ENCODE results near the gene ATP8B1. TPM values are rescaled to one million over a fixed set of nuclear protein-coding genes. Genes with fewer than 3 reads are reported as not detected.

Gene ATP8B1
- total and polyA plus RNA-seq, 2 experiments from 2014 or later, result 1.7 to 3.0 TPM

DNA sequence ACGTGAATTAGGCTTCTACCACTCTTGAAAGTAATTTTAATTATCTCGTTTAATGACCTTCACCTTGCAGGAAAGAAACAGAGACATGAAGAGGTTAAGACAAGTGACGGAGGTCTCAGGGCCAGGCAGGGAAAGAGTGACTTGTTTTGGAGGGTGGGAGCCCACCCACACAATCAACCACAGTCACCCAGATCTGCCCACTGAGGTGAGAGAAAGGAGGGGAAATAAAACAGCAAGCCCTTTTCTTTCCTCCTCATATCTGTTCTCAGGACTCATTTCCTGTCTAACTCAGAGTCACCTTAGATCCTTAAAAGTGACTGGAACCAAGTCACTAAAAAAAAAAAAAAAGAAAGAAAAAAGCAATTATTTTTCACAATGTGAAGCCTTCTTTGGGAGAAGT lies 26.8 kb downstream of the ATP8B1 start:
- H3K9me2 ChIP-seq (ENCODE audit: insufficient read depth), result no peaks in the 10 kb centered on the region
- no peak overlapping the region for H3K4me3 ChIP-seq
- H2AFZ ChIP-seq, result no peak overlapping the region
- H4K20me1 ChIP-seq (replicated peaks; ENCODE audit: insufficient read depth), result no peaks in the 10 kb centered on the region
- H3K79me2 ChIP-seq (replicated peaks; ENCODE audit: insufficient read depth), result no peaks in the 10 kb centered on the region
- no peak overlapping the region for H3K4me2 ChIP-seq
- Mint-ChIP-seq H3K27me3 (ENCODE audit: insufficient read depth, low read depth, poor library complexity) (peaks cover 2% of the 10 kb centered on the region), H3K4me1 (peaks cover 35% of the 10 kb centered on the region), H3K36me3 (ENCODE audit: low read depth) (peaks cover 8% of the 10 kb centered on the region; the same call in 1 of the 3 replicates), H3K9me3 (peaks cover 4% of the 10 kb centered on the region; the same call in 2 of the 3 replicates), H3K4me3 (no peak overlapping the region), H3K27ac (no peak overlapping the region)
- DNase-seq (ENCODE audit: low spot score) (no peak), ATAC-seq (no peak)
- no peaks in the 10 kb centered on the region for H3F3A ChIP-seq (replicated peaks; ENCODE audit: low read depth)
- TF ChIP-seq JUNB (IDR thresholded peaks at IDR 0.05; ENCODE audit: unreplicated experiment) (no peak), ZNF114 (CRISPR knock-in tag; IDR thresholded peaks at IDR 0.05) (no peak), POLR2AphosphoS5 (IDR thresholded peaks at IDR 0.05; ENCODE audit: low read depth) (no peak), EZH2phosphoT487 (IDR thresholded peaks at IDR 0.05; ENCODE audit: unreplicated experiment) (no peak), ZNF331 (CRISPR knock-in tag; IDR thresholded peaks at IDR 0.05; ENCODE audit: low read depth) (no peak), CREB1 (CRISPR knock-in tag; IDR thresholded peaks at IDR 0.05; ENCODE audit: low read depth) (no peak), STAT1 (IDR thresholded peaks at IDR 0.05; ENCODE audit: unreplicated experiment) (no peak), NANOG (IDR thresholded peaks at IDR 0.05; ENCODE audit: borderline replicate concordance) (no peak), EZH2 (IDR thresholded peaks at IDR 0.05; ENCODE audit: low read depth, unreplicated experiment) (no peak)
- TF ChIP-seq, protein P1, sequence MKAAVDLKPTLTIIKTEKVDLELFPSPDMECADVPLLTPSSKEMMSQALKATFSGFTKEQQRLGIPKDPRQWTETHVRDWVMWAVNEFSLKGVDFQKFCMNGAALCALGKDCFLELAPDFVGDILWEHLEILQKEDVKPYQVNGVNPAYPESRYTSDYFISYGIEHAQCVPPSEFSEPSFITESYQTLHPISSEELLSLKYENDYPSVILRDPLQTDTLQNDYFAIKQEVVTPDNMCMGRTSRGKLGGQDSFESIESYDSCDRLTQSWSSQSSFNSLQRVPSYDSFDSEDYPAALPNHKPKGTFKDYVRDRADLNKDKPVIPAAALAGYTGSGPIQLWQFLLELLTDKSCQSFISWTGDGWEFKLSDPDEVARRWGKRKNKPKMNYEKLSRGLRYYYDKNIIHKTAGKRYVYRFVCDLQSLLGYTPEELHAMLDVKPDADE (IDR thresholded peaks at IDR 0.05), result no peak
- TF ChIP-seq, protein P2, sequence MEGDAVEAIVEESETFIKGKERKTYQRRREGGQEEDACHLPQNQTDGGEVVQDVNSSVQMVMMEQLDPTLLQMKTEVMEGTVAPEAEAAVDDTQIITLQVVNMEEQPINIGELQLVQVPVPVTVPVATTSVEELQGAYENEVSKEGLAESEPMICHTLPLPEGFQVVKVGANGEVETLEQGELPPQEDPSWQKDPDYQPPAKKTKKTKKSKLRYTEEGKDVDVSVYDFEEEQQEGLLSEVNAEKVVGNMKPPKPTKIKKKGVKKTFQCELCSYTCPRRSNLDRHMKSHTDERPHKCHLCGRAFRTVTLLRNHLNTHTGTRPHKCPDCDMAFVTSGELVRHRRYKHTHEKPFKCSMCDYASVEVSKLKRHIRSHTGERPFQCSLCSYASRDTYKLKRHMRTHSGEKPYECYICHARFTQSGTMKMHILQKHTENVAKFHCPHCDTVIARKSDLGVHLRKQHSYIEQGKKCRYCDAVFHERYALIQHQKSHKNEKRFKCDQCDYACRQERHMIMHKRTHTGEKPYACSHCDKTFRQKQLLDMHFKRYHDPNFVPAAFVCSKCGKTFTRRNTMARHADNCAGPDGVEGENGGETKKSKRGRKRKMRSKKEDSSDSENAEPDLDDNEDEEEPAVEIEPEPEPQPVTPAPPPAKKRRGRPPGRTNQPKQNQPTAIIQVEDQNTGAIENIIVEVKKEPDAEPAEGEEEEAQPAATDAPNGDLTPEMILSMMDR (conservative IDR thresholded peaks at IDR 0.05; ENCODE audit: low read depth in 2 of 2), result no peak
- TF ChIP-seq, protein P3, sequence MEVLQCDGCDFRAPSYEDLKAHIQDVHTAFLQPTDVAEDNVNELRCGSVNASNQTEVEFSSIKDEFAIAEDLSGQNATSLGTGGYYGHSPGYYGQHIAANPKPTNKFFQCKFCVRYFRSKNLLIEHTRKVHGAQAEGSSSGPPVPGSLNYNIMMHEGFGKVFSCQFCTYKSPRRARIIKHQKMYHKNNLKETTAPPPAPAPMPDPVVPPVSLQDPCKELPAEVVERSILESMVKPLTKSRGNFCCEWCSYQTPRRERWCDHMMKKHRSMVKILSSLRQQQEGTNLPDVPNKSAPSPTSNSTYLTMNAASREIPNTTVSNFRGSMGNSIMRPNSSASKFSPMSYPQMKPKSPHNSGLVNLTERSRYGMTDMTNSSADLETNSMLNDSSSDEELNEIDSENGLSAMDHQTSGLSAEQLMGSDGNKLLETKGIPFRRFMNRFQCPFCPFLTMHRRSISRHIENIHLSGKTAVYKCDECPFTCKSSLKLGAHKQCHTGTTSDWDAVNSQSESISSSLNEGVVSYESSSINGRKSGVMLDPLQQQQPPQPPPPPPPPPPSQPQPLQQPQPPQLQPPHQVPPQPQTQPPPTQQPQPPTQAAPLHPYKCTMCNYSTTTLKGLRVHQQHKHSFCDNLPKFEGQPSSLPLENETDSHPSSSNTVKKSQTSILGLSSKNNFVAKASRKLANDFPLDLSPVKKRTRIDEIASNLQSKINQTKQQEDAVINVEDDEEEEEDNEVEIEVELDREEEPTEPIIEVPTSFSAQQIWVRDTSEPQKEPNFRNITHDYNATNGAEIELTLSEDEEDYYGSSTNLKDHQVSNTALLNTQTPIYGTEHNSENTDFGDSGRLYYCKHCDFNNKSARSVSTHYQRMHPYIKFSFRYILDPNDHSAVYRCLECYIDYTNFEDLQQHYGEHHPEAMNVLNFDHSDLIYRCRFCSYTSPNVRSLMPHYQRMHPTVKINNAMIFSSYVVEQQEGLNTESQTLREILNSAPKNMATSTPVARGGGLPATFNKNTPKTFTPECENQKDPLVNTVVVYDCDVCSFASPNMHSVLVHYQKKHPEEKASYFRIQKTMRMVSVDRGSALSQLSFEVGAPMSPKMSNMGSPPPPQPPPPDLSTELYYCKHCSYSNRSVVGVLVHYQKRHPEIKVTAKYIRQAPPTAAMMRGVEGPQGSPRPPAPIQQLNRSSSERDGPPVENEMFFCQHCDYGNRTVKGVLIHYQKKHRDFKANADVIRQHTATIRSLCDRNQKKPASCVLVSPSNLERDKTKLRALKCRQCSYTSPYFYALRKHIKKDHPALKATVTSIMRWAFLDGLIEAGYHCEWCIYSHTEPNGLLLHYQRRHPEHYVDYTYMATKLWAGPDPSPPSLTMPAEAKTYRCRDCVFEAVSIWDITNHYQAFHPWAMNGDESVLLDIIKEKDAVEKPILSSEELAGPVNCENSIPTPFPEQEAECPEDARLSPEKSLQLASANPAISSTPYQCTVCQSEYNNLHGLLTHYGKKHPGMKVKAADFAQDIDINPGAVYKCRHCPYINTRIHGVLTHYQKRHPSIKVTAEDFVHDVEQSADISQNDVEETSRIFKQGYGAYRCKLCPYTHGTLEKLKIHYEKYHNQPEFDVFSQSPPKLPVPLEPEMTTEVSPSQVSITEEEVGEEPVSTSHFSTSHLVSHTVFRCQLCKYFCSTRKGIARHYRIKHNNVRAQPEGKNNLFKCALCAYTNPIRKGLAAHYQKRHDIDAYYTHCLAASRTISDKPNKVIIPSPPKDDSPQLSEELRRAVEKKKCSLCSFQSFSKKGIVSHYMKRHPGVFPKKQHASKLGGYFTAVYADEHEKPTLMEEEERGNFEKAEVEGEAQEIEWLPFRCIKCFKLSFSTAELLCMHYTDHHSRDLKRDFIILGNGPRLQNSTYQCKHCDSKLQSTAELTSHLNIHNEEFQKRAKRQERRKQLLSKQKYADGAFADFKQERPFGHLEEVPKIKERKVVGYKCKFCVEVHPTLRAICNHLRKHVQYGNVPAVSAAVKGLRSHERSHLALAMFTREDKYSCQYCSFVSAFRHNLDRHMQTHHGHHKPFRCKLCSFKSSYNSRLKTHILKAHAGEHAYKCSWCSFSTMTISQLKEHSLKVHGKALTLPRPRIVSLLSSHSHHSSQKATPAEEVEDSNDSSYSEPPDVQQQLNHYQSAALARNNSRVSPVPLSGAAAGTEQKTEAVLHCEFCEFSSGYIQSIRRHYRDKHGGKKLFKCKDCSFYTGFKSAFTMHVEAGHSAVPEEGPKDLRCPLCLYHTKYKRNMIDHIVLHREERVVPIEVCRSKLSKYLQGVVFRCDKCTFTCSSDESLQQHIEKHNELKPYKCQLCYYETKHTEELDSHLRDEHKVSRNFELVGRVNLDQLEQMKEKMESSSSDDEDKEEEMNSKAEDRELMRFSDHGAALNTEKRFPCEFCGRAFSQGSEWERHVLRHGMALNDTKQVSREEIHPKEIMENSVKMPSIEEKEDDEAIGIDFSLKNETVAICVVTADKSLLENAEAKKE (CRISPR knock-in tag; IDR thresholded peaks at IDR 0.05), result no peak
- TF ChIP-seq, protein P4, sequence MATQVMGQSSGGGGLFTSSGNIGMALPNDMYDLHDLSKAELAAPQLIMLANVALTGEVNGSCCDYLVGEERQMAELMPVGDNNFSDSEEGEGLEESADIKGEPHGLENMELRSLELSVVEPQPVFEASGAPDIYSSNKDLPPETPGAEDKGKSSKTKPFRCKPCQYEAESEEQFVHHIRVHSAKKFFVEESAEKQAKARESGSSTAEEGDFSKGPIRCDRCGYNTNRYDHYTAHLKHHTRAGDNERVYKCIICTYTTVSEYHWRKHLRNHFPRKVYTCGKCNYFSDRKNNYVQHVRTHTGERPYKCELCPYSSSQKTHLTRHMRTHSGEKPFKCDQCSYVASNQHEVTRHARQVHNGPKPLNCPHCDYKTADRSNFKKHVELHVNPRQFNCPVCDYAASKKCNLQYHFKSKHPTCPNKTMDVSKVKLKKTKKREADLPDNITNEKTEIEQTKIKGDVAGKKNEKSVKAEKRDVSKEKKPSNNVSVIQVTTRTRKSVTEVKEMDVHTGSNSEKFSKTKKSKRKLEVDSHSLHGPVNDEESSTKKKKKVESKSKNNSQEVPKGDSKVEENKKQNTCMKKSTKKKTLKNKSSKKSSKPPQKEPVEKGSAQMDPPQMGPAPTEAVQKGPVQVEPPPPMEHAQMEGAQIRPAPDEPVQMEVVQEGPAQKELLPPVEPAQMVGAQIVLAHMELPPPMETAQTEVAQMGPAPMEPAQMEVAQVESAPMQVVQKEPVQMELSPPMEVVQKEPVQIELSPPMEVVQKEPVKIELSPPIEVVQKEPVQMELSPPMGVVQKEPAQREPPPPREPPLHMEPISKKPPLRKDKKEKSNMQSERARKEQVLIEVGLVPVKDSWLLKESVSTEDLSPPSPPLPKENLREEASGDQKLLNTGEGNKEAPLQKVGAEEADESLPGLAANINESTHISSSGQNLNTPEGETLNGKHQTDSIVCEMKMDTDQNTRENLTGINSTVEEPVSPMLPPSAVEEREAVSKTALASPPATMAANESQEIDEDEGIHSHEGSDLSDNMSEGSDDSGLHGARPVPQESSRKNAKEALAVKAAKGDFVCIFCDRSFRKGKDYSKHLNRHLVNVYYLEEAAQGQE (IDR thresholded peaks at IDR 0.05; ENCODE audit: unreplicated experiment), result no peak
- no peak overlapping the region for H3K27ac ChIP-seq (ENCODE audit: low read depth)
- no peaks in the 10 kb centered on the region for H3K27me3 ChIP-seq (ENCODE audit: insufficient read depth)
- H3K4me1 ChIP-seq (ENCODE audit: insufficient read depth), result peaks cover 29% of the 10 kb centered on the region
- H3K36me3 ChIP-seq (ENCODE audit: insufficient read depth), result no peaks in the 10 kb centered on the region
